GM19455 (cell line): ENCODE data around the gene TBC1D4.
"Not testable (repeated sequence)": the region's sequence is repeated elsewhere in the genome, so short reads cannot be mapped to it uniquely, and the experiment has no call there.

Source experiments
- ATAC-seq: cut with Tn5 transposase; IDR thresholded peaks from one replicate; pipeline ENCODE4 v1.9.1; 2021; ENCODE audit not compliant: unreplicated experiment

TBC1D4 gene

DNA sequence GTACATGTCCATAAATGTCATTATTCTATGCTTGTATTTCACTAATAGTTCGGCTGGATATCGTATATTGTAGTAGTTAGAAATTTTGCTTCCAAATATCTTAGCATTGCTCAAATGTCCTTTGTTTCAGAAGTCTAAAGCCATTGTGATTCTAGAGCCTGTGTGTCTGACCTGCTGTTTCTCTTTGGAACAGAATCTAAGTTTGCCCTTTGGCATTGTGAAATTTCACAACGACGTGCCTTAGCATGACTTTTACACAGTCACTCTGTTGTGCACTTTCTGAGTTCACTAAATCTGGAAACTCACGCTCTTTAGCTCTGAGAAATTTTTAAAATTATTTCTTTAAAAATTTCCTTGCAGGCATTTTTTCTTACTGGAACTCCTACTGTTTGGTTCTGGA lies 152.2 kb downstream of the TBC1D4 start:
- ATAC-seq, result no peak

DNA sequence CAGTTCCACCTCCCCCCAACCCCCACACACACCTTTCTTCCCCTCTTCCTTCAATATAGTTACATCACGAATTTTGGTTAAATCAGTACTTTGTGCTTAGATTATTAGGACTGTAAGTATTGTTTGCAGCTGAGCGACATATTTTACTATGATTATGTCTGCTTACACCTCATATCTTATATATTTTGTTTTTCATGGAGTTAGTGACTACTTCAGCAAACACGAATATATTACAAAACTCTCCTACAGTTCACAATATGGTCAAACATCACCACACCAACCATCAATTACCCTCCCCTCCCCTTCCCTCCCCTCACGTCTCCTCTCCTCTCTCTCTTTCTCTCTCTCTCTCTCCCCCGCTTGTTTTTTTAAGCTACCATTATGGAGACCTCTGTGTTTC lies 152.9 kb downstream of the TBC1D4 start:
- ATAC-seq, result no peak

DNA sequence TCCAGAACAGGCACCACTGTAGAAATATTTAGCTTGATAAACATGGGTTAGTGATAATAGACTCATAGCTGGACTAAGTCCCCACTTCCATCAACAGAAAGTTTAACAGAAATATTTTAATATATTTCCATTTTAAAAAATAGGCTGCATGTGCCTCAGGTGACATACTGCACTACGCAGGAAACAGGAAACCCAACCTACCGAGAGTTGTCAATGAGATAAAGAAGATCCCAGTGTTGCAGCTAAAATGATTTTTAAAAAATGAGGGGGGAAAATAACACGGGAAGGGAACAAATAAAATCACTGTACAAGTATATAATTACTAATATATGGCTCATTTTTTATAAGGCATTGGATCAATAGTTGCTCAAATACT lies 154.8 kb downstream of the TBC1D4 start:
- ATAC-seq, result no peak

DNA sequence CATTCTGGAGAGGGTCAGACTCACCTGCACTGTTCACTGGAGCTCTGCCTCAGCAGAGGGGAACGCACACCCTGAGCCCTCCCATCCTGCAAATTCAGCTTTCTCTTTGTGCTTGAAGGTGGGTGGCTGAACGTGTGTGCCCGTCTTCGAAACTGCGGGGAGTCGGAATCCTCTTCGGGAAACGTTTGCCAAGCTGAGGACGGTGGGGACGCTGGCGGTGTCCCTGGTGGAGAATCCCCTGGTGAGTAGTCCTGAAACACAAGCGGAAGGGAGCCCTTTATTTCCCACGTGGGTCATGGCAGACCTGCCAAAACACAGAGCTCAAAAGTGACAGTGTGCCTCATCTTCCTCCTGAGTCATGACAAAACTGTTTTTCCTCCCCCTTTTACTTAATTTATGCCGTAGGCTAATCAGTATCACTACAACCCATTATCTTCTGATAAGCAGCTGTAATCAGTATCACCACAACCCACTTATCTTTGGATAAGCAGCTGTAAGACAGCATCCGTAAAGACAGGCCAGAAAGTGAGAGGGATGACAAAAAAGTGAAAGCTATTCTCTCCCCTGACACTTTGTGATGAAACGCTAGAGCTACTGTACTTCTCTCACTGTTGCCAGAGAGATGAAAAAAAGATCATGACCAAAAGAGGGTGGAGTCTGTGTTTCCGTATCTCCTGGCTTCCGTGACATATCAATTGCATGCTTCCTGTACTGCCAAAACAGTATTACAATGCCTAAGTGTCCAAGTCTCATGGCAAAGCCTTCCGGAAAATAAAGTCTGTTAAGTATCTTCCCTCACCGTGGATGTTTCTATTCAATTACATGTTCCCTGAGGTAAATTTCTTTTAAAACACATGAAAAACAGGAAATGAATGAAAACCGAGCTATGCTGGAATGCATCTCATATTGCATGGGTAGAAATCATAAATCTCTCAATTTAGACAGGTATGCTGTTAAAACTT lies 155.5 kb downstream of the TBC1D4 start:
- peak; percentile 91 for ATAC-seq

DNA sequence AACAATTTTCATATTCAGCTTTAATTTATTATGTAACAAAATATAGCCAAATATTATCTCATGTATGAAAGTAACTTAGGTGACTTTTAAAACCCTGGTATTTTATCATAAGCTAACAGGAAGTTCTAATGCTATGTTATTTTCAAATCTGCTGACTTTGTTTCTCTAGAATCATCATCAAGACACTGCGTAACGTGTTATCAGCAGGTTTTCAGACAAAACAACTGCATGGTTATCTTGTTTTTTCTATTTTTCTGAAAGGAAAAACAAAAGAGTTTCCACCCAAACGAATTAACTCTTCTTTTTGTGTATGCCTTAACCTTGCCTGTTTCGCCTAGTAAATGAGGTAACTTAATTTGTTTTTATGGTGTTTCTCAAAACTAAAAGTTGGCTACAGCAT lies 156.3 kb downstream of the TBC1D4 start:
- no peak for ATAC-seq

DNA sequence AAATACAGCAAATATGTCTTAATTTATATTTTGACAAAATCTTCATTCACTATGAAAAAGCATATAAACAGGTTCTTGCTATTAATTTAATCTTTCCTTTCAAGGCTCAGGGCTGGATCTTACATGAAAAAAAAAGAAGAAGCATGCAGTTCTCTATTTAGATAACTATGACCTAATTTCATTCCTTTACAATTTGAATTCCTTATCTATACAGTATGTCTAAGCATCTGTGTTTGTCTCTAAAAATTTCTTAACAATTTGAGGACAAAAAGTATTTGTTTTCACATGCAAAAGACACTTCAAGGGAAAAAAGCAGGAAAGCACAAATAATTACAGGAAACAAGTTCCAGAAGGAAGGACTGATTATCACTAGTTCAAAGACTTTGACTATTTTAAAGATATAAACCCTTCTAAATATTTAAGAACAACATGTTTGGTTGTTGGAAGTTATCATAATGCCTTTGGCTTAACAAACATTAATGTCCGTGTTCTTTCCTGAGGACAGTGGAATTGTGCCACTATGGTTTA lies 157.5 kb downstream of the TBC1D4 start:
- ATAC-seq, result no peak

DNA sequence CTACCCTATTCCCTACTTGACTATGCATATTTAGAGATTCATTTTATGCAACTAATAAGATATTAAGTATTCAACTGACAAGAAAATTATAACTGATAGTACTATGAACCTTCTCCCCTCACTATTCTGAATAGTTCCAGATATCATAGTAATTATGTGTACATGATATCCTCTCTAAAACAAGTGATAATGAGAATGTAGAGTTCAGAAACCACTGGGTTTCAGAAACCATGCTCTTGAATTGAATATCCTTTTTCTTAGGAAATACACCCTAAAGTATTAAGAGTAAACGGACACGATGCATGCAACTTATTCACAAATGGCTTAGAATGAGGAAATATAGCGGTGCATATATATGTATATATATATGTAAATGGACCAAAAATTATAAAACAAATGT lies 160.9 kb downstream of the TBC1D4 start:
- no peak for ATAC-seq

DNA sequence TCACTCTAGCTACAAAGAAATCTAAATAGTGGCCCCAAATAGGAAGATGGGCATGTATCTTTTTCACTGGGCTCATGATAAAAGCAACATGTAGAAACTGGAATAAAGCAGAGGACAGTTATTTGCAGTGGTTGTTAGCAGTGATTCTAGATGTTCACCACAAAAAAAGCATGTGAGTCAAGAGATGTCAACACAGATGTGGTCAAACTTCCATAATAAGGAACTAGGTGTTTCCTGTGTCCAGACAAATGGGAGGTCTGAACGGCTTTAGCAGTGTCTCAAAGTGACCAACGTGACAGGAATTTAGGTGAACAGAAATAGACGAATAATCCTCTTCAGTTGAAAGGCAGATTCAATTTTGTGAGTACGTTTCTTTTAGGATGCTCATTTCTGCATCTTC lies 162.7 kb downstream of the TBC1D4 start:
- ATAC-seq, result no peak

DNA sequence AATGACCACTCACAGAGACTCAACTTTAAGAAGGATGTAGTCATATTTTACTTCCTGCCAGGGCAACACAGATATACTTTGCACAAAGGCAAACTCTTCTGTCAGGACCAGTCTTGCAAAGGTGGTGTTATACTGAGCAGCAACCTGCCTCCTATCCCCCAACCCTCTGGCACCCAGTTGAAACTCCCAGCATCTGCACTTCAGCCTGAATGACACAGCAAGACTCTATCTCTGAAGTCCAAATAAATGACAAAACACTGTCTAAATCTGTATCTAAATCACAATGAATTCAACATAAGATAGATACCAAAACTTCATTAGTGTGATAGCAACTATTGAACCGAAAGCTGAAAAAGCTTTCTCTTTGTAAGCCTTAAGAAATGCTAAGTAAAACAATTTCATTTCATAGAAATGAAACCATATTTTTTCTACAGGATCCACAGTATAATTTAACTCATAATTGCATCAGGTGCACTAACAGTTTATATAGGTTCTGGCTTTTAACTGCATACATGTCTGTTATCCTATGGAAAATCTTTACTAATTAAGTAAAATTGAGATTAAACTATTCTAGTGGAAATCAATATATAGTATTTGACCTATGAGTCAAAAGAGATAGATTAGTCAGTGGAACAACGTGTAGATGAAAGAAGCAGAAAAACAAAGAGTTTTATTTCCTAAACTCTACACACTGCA lies 163.7 kb downstream of the TBC1D4 start:
- ATAC-seq, result peak; percentile 62

DNA sequence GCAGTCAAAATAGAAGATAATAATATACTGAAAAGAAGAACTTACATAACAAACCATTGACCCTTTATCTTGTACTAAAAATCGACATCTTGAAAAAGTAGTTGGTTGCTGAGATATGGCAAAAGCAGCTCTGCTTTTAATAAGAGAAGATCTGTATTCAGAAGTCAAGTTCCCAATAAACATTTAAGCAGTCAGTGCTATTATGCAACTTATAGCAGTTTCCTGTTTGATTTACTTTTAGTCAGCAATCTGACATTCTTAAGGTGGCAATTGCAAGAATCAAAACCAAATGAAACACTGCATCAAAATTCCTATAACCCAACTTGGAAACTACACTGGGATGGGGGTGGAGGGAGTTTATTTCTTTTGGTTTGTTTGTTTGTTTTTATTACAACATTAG lies 165.5 kb downstream of the TBC1D4 start:
- ATAC-seq, result no peak

DNA sequence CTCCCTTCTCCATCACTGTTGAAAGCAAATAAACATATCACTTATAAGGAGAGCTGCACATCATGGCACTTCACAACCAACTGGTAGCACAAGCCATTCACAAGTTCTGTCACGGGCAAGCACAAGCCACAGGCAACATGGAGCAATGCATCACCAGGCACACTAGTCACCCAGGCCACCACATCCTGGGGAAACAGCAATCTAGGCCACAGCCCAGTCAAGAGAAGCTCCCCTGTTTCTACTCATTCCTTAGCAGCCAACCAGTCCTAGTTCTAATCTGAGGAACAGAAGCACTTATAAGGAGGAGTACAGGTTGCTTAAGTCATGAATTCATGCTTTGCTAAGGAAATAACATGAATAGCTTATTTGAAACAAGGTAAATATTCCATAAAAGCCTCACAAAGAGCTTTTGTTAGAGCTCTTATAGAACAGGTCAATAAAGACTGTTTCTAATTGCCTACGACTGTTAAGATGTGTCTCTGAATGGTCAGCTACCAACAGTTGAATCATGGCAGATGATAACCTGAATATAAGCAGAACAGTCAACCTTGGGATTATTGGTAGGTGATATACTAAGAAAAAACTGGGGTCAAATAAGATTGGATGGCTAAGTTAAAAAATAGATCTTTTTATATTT lies 169.0 kb downstream of the TBC1D4 start:
- ATAC-seq, result no peak

DNA sequence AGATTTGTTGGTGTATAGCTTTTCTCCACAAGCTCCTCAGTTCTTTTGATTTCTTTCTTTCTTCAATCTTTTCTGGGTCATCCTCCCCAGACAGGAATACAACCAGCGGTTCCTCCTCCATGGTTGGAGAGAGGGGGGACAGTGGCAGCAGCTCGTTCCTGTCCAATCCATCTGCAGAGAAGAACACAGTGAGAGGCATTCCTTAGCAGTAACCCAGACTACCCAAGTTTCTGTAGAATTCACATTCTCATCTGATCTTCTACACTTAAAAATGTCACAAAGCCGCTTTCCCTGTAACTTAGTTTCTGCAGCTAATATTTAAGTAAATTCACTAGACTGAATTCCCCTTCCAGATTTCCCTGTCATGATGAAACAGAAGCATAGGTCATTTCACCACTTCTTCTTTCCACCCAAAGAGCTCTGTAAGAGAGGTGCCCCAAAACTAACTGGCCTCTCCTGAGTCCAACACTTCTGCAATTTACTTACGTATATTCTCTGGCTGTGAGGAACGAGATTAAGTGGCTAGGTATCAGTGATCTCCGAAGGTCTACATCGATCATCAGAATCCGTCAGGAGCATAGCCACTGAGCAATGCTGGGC lies 171.9 kb downstream of the TBC1D4 start:
- ATAC-seq, result no peak

DNA sequence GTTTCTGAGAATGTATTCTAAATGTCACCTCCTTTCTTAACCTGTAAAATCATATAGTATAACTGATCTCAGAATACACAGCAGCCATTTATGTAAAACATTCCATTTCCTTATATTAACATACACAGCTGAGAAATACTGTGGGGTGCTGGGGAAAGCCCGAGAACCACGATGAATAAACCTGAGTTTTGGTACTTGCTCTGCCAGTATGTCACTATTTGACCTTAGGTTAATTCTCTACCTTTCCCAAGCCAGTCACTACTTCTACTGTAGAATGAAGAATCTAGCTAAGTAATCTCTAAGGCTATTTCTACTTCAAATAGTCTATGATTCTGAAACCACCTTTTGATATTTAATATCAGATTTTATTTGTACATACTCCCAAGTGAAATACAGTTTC lies 173.7 kb downstream of the TBC1D4 start:
- peak; percentile 56 for ATAC-seq

DNA sequence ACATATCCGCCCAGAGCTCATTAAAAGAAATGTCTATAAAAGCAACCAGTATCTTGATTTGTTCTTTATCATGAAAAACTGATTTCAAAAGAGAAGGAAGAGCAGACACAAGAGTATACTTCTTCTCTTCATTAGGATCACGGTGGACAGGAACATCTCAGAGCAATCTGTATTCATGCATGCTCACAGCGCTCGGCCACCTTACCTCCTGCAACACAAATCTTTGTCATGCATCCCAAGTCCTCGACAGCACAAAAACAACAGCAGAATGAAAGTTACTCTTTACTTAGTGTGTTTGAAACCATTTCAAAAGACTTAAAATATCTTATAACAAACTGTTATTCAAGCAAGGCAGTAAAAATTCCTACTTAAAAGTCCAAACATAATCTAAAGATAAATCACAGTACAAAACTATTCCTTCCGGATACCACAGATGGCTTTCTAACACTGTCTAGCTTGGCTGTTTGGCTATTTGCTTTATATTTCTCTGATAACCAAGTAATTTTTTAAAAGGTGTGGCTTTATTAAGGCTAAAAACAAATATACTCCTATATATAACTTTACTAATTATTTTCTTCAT lies 174.5 kb downstream of the TBC1D4 start:
- ATAC-seq, result no peak

DNA sequence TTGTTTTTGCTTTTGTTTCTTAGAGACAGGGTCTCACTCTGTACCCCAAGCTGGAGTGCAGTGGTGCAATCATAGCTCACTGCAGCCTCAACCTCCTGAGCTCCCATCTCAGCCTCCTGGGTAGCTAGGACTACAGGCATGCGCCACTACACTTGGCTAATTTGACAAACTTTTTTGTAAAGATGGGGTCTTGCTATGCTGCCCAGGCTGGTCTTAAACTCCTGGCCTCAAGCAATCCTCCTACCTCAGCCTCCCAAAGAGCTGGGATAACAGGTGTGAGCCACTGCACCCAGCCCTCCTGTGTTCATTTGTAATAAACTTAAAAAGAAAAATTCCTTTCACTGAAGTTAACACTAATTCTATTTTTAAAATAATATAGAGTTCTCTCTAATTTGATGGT lies 175.0 kb downstream of the TBC1D4 start:
- not testable (repeated sequence) for ATAC-seq

DNA sequence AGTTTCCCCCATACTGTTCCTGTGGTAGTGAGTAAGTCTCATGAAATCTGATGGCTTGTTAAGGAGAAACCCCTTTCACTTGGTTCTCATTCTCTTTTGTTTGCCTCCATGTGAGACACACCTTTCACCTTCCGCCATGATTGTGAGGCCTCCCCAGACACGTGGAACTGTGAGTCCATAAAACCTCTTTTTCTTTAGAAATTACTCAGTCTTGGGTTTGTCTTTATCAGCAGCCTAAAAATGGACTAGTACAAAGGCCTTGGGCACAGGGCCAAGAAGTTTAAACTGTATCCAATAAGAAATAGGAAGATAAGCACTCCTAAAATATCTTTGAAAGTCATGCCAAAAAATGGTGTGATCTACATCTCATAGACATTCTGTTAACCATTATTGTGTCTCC lies 176.9 kb downstream of the TBC1D4 start:
- no peak for ATAC-seq

DNA sequence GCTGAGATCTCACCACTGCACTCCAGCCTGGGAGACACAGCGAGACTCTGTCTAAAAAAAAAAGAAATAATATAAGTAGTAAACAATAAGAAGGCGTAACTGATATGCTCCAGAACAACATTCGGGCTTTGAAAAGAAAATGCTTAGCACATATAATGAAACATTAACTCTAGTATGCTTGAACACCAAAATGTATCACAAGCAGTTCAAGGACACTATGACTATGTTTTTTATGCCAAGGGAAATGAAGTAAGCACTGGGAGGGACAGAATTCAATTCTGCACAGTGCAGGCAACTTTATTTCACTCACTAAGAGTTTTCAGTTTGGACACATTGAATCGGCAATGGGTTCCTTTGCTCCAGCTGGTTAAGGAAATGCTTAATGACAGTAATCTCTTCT lies 178.7 kb downstream of the TBC1D4 start:
- ATAC-seq, result no peak

DNA sequence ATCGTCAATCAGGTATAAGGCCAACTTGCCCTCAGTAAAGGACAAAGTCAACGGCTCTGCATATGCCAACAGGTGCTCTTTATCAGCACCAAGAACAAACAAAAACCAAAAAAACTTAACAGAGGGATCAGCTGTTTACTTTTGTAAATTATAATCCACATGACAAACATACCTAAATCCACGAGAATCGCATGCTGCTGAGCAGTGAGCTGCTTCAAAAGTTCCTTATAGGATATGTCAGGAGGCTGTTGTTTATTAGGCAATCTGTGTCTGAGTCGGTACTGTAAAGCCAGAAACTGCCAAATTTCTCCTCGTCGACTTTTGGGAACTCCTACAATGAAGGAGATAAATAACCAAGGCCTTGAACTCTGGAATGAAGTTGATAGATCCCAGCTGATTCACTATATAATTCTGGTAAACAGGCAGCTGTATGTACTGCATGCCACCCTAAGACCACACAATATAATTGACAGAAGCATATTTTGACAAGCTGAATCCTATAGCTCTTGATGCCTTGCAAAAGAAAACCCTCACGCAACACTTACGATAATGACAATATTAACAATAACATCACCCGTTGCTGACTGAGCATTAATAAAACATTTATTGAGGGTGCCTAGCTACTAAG lies 179.8 kb downstream of the TBC1D4 start:
- no peak for ATAC-seq

DNA sequence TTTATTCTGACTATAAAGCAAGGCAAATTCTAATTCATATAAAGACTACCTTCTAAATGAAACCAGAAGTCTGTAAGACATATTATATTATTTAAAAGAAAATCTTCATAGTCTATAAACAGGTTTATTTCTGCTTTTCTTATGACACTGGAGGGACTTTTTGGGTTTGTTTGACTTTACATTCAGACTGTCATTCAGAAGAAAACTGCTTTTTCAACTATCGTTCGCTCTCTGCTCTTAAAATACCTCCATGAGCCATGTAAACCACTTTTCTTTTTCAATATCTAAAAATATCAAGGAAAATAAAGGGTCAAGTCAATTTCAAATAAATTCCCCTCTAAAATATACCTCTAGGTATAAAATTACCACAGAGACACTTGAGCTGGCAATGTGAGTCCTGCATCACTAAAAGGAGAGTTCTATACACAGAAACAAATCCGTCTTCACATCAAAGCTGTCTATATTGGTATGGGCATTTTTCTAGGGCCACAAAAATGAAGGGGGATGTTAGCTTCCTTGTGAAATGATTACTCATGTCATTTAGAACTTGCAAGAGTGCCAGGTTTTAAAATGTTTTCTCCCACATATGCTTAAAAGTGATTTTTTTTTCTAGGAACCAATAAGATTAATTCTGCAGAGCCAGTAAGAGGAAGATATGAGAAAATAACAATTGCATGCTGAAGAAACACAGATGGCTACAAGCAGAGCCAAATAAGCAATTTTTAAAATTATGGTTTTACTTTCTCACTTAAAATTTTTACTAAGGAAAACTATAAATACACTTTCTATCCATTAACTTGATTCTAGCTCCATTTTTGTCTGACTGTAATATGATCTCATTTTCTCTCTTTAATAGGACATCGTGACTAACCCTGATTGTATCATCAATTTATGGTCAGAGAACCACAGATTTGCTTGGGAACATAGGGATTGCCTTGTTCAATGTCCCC lies 181.8 kb downstream of the TBC1D4 start:
- ATAC-seq, result peak; percentile 73
